ENCODE data around the gene APOBEC3B.

The APOBEC3B gene

GRCh38 chr22:38952281-38952993 is 29.7 kb upstream of the APOBEC3B start:
- no peak overlapping the region for H3K4me3 ChIP-seq (ENCODE audit: low read depth, low read length)
- TF ChIP-seq CTCF (conservative IDR thresholded peaks at IDR 0.05; ENCODE audit: low read depth, low read length): no peak
- no peak for DNase-seq (ENCODE audit: low read depth)

- H3K4me3 ChIP-seq (ENCODE audit: low read depth, low read length): no peak overlapping the region
- DNase-seq (ENCODE audit: low read depth): no peak
- no peak for TF ChIP-seq CTCF (conservative IDR thresholded peaks at IDR 0.05; ENCODE audit: low read depth, low read length)
These were observed 29.1 kb upstream of the APOBEC3B start for GRCh38 chr22:38953091-38953490.

GRCh38 chr22:38953577-38954413 is 28.4 kb upstream of the APOBEC3B start:
- TF ChIP-seq CTCF (conservative IDR thresholded peaks at IDR 0.05; ENCODE audit: low read depth, low read length): no peak
- no peak for DNase-seq (ENCODE audit: low read depth)
- H3K4me3 ChIP-seq (ENCODE audit: low read depth, low read length): no peak overlapping the region

- no peak overlapping the region for H3K4me3 ChIP-seq (ENCODE audit: low read depth, low read length)
These were observed 27.6 kb upstream of the APOBEC3B start for GRCh38 chr22:38954414-38955043.

GRCh38 chr22:38955250-38955905 is 26.8 kb upstream of the APOBEC3B start:
- no peak for DNase-seq (ENCODE audit: low read depth)
- TF ChIP-seq CTCF (conservative IDR thresholded peaks at IDR 0.05; ENCODE audit: low read depth, low read length): no peak
- H3K4me3 ChIP-seq (ENCODE audit: low read depth, low read length): no peak overlapping the region

More at GRCh38 chr22:38954414-38955043, 27.6 kb upstream of the APOBEC3B start:
- no peak for TF ChIP-seq CTCF (conservative IDR thresholded peaks at IDR 0.05; ENCODE audit: low read depth, low read length)
- DNase-seq (ENCODE audit: low read depth): no peak

GRCh38 chr22:38955926-38956325 is 26.2 kb upstream of the APOBEC3B start:
- no peak for DNase-seq (ENCODE audit: low read depth)
- H3K4me3 ChIP-seq (ENCODE audit: low read depth, low read length): no peak overlapping the region
- no peak for TF ChIP-seq CTCF (conservative IDR thresholded peaks at IDR 0.05; ENCODE audit: low read depth, low read length)
